Measurements from ENCODE around the gene UBXN7. TPM values are rescaled to one million over a fixed set of nuclear protein-coding genes. Genes with fewer than 3 reads are reported as not detected.

The UBXN7 gene
- total RNA-seq, 4 donors from 2014 or later, result 17.1 to 24.1 (median 22.0) TPM

GRCh38 chr3:196357905-196358304 lies 74.3 kb downstream of the UBXN7 start:
- H3K9me3 ChIP-seq, result no peaks in the 10 kb centered on the region
- peaks cover 3 to 97% of the 10 kb centered on the region in 2 donors for H3K36me3 ChIP-seq
- H3K27me3 ChIP-seq, result no peaks in the 10 kb centered on the region
- WGBS, 2 donors (ENCODE audit: low coverage in 1 of 2), result 83 to 93% methylated on average over 4 to 7 of the region's 7 CpGs
- ATAC-seq, result no peak
- H3K4me1 ChIP-seq, result peaks cover 0 to 8% (median 0%) of the 10 kb centered on the region in 3 donors
- H3K4me3 ChIP-seq, result no peak overlapping the region
- no peak overlapping the region for H3K27ac ChIP-seq
- TF ChIP-seq POLR2A (IDR thresholded peaks at IDR 0.05) (no peak), POLR2AphosphoS5 (IDR thresholded peaks at IDR 0.05) (no peak), EP300 (IDR thresholded peaks at IDR 0.05) (no peak), CTCF (IDR thresholded peaks at IDR 0.05) (no peak)

DNA sequence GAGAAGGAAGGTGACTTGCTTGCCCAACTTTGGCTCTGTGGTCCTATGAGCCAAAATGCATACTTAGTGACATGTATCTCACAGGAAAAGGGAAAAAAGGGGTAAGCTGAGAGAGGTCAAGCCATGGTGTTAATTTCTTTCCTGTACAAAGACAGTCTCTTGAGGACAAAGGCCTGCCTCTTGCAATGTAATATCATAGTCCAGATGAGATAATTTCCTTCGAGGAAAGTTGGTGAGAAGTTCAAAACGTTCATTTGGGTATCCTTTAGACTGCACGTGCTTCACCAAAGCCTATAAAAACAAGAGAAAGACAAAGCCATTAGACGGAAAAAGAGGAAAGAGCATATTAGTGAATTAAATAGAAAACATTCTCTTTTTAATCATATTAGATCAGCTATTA lies 75.7 kb downstream of the UBXN7 start:
- 55 to 71% methylated on average over 4 of the region's 4 CpGs for WGBS, 2 donors (ENCODE audit: low coverage in 1 of 2)
- peaks cover 2 to 96% of the 10 kb centered on the region in 2 donors for H3K36me3 ChIP-seq

DNA sequence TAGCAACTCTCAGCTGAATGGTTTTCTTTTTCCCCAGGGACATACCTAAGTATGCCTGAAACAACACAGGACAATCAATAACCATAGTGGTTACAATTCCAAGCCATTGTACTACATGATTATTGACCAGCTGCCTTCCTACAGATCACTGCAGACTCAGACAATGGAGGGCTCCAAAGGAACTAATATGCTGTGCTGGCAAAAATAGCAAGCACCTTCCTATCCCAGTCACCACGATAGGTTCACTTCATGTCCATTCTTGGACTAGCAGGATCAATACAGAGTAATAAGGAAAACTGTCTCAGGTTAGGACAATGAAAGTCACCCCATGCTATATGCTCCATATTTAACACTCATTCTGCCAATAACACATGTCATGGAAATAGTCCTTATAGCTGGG lies 76.6 kb downstream of the UBXN7 start:
- no peak overlapping the region for H3K27ac ChIP-seq
- peaks cover 0 to 87% of the 10 kb centered on the region in 2 donors for H3K36me3 ChIP-seq
- H3K9me3 ChIP-seq, result no peaks in the 10 kb centered on the region
- no peaks in the 10 kb centered on the region for H3K27me3 ChIP-seq
- no peak for ATAC-seq
- TF ChIP-seq POLR2A (IDR thresholded peaks at IDR 0.05) (no peak), POLR2AphosphoS5 (IDR thresholded peaks at IDR 0.05) (no peak), CTCF (IDR thresholded peaks at IDR 0.05) (no peak), EP300 (IDR thresholded peaks at IDR 0.05) (no peak)
- 100% methylated on average over 1 of the region's 1 CpG for WGBS, 2 donors (ENCODE audit: low coverage in 1 of 2)
- H3K4me3 ChIP-seq, result no peak overlapping the region
- peaks cover 0 to 3% (median 0%) of the 10 kb centered on the region in 3 donors for H3K4me1 ChIP-seq

More for the DNA sequence above, 75.7 kb downstream of the UBXN7 start:
- no peak overlapping the region for H3K4me3 ChIP-seq
- TF ChIP-seq POLR2AphosphoS5 (IDR thresholded peaks at IDR 0.05) (no peak), EP300 (IDR thresholded peaks at IDR 0.05) (no peak)
- ATAC-seq, result no peak
- H3K9me3 ChIP-seq, result no peaks in the 10 kb centered on the region
- H3K4me1 ChIP-seq, result peaks cover 0 to 8% (median 0%) of the 10 kb centered on the region in 3 donors
- H3K27me3 ChIP-seq, result no peaks in the 10 kb centered on the region
- H3K27ac ChIP-seq, result no peak overlapping the region

DNA sequence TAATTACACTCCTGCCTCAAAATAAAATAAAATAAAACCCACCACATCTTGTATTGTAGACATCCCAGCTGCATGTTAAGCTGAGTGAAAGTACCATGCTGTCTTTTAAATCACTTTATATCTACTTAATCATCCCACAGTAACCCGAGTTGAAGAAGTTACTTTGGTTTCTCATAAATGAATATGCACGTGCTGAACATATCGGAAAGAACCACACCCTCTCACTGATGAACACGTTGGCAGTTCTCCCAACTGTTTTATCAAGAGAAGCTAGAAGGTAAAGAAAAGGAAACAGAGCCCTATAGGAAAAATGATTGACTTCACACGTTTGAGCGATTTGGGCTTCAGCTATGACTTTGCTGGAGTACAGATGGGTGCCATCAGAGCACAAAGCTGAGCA lies 78.1 kb downstream of the UBXN7 start:
- Histone ChIP-seq H3K27me3 (no peaks in the 10 kb centered on the region), H3K4me1 (no peaks in the 10 kb centered on the region), H3K4me3 (no peak overlapping the region), H3K36me3 (peaks cover 0 to 77% of the 10 kb centered on the region in 2 donors), H3K27ac (no peak overlapping the region), H3K9me3 (no peaks in the 10 kb centered on the region)
- ATAC-seq, result no peak
- 60 to 74% methylated on average over 6 of the region's 6 CpGs for WGBS, 2 donors (ENCODE audit: low coverage in 1 of 2)
- no peak for TF ChIP-seq CTCF (IDR thresholded peaks at IDR 0.05)
- no peak for TF ChIP-seq POLR2AphosphoS5 (IDR thresholded peaks at IDR 0.05)
- TF ChIP-seq POLR2A (IDR thresholded peaks at IDR 0.05), result no peak
- no peak for TF ChIP-seq EP300 (IDR thresholded peaks at IDR 0.05)

GRCh38 chr3:196351541-196351940 lies 80.7 kb downstream of the UBXN7 start:
- TF ChIP-seq POLR2A (IDR thresholded peaks at IDR 0.05) (no peak), CTCF (IDR thresholded peaks at IDR 0.05) (no peak), EP300 (IDR thresholded peaks at IDR 0.05) (no peak), POLR2AphosphoS5 (IDR thresholded peaks at IDR 0.05) (no peak)
- WGBS, 2 donors (ENCODE audit: low coverage in 1 of 2), result 53 to 73% methylated on average over 3 to 6 of the region's 6 CpGs
- Histone ChIP-seq H3K4me1 (no peaks in the 10 kb centered on the region), H3K27ac (no peak overlapping the region), H3K9me3 (no peaks in the 10 kb centered on the region), H3K36me3 (peaks cover 0 to 66% of the 10 kb centered on the region in 2 donors), H3K27me3 (no peaks in the 10 kb centered on the region), H3K4me3 (no peak overlapping the region)
- ATAC-seq, result no peak

Data from gastroesophageal sphincter (tissue), 4 donors.